HG03521 (cell line): ENCODE data around the gene THSD4.

ENCODE experiments used
- ATAC-seq: cut with Tn5 transposase; IDR thresholded peaks from one replicate; pipeline ENCODE4 v1.9.1; 2021; ENCODE audit warnings: mild to moderate bottlenecking, moderate library complexity; ENCODE audit not compliant: unreplicated experiment

The THSD4 gene

DNA sequence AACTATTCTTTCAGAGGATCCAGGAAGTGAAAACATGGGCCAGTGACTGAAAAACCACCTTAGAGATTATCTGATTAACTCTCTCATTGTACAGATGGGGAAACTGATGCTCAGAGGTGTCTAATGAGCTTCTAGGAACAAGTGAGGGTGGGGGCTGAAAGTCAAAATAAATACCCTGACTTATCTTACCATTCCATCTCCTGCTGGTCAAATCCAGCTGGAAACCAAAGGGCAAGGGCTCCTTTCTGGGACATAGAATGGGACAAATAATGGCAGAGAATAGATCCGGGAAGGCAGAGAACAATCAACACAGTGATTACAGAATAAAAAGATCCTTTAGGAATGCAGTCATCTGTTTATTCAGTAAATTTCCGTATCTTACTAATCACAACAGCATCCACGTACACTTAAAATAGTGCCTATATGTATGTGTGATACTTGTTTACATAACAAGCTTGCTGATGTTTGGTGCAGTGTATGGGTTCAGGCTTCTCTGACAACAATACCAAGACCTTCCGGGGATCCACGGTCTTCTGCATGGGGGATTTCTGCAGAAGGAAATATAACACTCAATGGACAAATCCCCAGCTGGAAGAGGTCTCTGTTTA is 173.2 kb downstream of the THSD4 start:
- no peak for ATAC-seq

DNA sequence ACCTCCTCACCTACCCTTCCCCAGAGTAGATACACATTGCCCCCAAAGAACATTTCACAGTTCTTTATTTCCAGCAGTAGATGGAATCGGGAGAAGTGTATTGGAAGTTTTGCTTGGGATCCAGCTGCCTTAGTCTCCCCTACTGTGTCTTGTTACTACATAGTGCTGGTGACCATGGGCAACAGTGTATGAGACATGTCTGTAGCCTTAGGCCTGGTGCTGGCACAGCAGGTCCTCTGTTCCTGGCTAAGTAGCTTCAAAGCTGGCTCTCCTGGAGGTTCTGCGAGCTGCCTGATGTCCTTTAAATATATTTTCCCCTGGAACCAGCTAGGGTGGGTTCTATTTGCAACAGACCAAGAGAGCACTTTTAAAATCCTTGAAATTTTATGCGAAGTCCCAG is 174.7 kb downstream of the THSD4 start:
- ATAC-seq: no peak

DNA sequence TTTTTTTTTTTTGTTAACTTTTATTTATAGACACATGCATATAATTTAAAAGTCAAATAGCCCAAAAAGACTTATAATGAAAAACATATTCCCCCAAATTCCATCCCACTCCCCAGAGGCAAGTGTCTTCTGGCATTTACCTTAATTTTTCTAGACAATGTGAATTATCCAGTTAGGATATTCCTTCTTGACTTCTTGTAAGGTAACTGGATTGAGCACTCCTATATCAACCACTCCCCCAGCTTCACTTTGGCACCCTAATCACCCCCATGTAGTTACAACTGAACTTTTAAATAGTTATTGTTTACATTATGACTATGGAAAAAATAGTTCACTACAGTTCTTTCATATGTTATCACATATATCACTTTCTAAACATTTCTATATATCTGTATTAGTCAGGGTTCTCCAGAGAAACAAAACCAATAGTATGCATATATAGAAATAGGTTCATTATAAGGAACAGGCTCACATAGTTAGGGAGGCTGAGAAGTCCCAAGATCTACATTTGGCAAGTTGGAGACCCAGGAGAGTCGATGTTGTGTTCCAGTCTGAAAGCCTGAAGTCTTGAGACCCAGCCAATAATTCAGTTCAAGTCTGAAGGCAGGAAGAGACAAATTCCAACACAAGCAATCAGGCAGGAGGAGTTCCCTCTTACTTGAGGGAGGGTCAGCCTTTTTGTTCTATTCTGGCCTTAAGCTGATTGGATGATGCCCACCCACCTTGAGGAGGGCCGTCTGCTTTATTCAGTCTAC is 175.8 kb downstream of the THSD4 start:
- no peak for ATAC-seq

DNA sequence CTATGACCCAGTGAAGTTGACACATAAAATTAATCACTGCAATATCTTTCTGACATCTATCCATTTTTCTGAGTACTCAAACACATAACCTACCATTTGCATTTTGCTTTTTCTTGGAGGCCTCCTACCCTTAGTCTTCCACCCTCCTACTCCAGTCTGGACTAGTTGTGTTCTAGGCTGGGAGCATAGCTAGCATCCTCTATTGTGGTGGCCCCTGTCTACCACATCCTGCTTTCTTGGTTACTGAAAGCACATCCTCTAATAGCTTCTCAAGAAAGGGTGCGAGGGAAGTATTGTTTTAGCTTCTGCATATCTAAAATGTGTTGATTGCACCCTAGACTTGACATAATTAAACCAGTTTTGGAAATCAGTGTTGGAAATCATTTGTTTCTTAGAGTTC is 176.5 kb downstream of the THSD4 start:
- no peak for ATAC-seq

DNA sequence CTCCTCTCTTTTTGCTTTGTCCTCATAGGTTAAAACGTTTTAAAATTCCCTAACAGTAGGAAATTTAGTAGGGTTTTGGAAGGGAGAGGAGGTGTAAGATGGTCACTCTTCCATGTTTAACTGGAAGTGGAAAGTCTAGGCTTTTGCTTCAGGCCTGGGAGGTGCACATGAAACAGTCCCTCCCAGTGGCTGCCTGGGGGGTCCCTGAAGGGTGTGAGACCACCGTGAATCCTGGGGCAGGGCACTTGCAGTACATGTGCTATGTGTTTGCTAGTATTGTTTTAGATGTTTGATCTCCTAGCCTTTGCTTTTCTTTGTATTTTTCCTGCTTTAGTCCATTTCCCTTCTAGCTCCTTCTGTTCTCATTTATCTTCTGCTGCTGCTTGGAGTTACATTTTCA is 178.5 kb downstream of the THSD4 start:
- ATAC-seq: no peak

DNA sequence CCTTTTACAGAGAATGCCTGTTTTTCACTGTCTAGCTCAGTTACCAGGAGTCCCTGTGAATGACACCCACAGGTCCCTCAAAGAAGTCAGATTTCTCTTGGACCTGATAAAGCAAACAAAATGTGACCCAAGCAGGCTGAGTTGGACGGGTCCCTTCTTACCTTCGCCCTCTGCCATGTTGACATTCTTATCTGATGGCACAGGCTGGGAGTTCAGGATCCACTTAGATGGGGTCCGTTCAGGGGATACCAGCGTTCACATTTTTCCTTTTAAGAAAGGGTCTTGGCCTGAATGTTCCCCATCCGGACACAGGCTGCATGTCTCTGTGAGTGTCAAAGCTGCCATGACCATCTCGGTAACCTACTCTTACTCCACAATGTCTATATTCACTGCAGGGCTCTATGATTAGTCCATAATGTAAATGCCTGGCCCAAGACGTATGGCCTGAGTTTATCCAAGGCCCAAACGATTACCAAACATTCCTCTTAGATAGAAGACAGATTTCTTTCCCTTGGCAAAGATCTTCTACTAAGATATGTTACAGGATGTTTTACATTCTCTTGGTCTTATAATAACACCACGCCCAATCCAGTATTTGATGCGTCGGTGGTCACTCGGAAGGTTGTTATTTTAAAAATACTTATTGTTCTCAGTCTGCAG is 179.1 kb downstream of the THSD4 start:
- ATAC-seq: no peak

DNA sequence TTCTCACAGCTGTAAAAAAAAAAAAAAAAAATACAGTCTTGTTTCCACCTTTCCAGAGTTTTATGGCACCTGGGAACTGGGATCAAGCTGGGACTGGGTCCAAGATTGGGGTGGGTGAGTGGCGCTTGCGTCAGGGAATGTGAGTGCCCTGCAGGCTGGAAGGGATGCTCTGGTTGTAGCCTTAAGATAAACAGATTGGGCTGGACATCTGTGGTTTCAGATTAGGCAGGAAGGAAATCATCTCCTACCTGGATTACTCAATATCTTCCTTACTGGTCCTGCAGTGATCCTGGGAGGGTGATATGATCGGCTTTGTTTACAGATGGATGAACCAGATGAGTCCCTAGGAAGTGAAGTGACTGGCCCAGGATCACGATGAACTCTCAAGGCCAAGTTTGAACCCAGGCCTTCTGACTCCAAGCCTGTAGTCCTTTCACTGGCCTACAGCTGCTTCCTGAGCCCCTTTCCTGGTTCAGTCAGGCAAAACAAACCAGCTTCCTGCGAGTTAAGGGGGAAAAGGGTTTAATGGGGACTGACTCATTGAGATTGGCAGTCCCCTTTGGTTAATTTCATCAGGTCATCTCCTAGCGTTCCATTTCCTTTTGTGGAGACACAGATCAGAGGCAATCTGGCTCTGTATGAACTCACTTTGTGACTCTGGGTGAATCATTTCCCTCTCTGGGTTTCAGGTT is 179.8 kb downstream of the THSD4 start:
- no peak for ATAC-seq

DNA sequence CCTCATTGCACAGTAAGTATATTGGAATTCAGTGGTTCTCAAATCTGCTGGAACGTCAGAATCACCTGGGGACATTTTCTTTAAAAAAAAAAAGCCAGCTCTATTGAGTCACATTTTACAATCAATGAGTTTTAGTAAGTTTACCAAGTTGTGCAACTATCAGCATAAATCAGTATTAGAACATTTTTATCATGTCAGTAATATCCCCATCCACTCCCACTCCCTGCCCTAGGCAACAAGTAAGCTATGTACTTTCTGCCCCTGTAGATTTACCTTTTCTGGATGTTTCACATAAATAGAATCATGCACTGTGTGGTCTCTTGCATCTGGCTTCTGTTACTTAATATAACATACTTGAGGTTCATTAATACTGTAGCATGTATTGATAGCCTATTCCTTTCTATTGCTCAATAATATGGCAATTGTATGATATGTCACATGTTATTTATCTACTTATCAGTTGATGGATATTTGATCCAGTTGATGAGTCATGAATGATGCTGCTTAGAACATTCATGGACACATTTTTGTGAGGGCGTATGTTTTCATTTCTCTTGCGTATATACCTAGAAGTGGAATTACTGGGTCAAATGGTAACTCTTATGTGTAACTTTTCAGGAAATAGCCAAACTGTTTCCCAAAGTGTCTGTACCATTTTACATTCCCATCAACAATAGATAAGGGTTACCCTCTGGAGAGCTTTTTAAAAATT is 180.5 kb downstream of the THSD4 start:
- no peak for ATAC-seq

DNA sequence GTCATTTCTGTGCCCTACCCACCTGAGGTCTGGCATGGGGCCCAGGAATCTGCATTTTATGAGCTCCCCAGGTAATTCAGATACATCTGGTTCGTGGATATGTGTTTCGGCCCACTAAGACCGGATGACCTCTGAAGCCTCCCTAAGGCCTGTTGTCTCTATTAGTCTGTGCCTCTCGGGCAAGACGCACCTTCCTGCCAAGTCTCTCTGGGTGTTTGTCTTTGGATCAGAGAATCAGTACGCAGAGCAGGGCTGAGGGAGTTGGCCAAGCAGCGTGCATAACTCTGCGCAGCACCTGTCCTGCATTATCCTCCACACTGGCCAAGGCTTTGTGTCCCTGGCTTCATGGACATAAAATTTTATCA is 181.0 kb downstream of the THSD4 start:
- ATAC-seq: no peak

DNA sequence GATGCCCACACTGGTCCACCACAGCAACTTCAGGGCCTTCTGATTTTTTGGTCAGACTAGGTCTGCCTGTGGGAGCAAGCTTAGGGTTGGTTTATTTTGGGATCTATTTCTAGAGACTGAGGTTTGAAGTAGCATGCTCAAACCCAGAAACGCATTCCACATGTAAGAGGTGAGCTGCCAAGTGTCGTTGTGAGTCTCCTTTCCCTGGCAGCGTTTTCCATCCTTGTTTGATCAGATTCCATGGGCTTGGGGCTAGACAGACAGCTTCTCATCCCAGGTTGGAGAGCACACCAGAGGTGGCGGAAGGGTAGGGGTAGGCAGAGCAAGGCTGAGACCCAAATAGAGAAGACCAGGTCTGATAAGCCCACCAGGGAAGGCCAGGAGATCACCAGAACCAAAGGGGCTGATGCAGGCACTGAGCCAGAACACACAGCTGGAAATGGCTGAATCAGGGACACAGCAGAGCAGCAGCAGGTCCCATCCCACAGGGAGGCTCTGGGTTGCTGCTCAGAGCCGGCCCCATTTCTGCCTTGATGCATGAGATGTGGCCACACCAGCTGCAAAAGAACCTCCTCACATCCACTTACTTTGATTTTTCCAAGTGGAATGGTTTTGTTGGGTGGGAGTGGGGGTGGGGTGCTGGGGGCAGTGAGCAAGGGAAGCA is 186.8 kb downstream of the THSD4 start:
- ATAC-seq: no peak

DNA sequence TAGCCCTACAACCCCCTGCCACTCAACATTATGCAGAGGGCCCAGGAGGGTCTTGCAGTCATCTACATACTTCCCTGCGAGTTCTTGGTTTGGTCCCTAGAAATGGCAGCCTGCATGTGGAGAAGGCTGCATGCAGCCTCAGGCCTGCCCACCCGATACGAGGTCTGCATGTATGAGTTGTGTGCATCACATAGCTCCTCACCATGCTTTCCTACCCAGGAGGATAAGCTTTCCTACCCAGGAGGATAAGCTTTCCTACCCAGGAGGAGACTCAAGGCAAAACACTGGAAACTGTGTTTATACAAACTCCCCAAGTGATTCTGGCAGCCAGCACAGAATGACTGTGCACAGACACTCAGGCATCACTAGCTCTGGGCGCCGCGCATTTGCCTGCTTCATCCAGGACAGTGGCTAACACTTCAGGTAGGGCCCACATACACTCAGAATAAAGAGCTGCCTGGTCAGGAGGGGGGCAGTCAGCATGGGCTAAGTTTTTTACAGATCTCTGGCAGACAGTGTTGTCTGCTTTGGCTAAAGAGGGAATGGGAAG is 187.7 kb downstream of the THSD4 start:
- ATAC-seq: no peak

DNA sequence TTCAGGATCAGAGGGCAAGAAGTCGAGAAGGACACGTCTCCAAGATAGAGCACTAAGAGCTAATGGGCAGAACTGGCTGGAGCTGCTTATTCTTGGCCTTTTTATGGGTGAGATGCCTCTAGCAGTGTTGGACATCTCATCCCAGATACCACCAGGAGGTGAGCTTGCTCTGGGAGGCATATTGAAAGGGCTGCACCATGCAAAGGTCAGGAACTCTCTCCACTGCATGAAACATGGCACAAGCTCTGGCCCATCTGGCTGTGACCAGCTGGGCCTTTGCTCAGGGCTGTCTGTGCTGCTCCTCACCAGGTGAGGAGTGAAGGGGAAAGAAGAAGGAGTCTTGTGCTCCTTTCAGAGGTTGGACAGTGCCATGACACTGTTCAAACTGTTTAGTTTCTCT is 188.7 kb downstream of the THSD4 start:
- ATAC-seq: no peak

DNA sequence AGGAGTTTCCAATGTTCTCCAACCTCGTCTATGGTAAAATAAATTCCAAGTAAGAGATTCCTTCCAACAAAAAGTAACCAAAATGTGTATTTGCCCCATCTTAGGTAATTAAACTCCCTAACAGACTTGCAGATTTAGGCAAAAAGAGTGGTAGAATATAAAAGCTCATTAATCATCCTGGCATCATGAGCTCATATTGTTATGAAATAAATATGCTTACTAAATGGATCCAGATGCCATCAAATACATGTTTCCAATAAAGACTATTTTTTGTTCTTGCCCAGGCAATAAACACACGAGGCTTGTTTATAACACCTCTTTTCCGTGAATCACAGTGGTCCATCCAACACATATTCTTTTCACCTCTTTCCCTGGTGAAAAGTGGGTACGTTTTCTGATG is 189.4 kb downstream of the THSD4 start:
- ATAC-seq: no peak

DNA sequence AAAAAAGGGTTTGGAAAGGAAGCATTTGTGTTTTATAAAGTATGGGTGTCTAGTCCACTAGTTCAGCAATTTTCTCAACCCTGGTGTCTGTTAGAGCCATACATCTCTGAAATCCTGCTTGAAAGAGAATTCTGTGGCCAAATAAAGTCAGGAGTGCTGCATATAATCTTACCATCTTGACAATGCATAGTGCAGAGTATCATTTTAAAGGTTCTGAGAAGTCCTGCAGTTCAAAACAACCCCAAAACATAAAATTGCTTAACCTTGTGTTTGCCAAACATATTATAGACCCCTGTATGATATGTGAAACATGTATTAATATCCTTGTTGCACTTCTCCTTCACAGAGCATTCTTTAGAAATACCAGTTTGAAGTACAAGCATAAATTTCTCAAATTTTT is 191.3 kb downstream of the THSD4 start:
- ATAC-seq: no peak

DNA sequence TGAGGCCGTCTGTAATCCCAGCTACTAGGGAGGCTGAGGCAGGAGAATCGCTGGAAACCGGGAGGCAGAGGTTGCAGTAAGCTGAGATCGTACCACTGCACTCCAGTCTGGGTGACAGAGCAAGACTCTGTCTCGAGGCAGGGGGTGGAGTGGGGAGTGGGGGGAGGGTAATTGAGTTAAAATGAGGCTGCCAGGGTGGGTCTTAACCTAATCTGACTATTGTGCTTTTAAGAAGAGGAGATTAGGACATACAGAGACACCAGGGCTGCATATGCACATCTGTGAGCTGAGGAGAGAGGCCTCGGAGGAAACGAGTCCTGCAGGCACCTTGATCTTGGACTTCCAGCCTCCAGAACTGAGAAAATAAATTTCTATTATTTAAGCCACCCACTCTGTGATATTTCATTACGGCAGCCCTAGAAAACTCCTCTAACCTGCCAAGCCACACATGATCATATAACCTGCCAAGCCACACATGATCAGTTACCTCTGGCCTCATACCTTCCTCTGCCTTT is 197.0 kb downstream of the THSD4 start:
- no peak for ATAC-seq

DNA sequence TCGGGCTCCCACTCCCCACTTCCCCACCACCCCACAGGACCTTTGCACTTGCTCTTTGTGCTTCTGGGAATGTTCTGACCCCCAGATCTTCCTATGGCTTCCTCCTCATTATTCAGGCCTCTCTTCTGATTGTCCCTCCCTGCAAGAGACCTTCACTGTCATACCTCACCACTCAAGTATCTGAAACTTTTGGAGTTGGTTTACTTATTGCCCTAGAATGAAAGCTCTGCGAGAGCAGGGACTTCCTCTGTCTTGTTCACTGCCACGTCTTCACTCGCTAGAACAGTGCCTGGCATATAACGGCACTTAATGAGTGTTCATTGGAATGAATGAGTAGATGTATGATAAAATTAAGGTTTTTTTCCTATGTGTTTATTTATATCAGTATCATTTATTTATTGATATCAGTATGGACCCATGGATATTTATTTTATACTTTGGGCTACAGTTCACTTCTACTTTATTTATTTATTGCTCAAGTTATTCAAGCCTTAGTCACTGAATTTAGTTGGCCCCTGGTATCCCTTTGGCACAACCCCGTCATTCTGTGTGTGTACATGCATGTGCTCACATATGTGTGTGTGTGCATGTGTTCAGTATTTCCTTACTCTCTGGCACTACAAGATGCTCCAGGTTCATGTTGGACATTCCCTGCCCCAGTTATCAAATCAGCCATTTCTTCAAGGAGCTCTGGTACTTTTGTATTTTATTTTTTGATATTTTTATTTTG is 197.6 kb downstream of the THSD4 start:
- no peak for ATAC-seq

DNA sequence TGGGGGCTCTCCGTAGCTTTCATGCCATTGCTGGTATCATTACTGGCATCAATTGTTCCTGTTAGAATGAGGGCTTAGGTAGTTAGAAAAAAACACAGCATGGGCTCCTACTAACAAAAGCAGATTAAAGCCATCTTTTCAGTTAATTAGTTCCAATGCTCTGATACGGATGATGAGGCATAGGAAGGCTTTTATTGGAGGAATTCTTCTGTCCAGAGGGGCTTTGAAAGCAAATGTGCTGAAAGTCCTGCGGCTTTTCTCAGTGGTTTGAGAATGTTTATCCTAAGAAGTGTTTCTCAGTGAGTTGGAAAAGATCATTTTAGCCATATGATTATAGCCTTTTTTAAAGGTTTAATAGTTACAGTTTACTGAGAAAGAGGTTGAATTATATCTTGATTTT is 198.5 kb downstream of the THSD4 start:
- no peak for ATAC-seq

DNA sequence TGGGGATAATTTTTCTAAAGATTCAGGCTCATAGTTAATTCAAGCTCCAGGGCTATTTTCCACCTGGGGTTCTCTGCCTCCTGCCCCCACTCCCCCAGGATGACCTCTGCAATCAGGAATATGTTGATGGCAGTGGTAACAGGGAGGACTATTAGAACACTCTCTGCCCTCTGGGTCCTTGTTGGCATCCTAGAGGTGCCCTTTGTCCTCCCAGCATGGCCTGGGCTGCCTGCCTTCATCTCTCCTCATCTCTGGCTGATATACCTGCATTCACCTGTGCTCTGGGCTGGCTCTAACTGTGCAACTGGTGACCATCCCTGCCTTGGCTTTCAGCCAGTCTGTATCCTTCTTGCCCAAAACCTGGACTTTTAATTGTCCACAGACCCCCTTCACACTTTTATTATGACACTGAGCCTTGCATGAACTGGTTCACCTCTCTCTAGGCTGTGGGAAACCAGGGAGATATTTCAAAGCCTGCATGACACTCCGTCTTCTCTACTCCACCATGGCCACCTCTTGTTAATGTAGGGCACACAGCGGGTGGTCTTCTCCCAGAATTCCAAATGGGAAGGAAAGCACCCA is 199.8 kb downstream of the THSD4 start:
- ATAC-seq: no peak

DNA sequence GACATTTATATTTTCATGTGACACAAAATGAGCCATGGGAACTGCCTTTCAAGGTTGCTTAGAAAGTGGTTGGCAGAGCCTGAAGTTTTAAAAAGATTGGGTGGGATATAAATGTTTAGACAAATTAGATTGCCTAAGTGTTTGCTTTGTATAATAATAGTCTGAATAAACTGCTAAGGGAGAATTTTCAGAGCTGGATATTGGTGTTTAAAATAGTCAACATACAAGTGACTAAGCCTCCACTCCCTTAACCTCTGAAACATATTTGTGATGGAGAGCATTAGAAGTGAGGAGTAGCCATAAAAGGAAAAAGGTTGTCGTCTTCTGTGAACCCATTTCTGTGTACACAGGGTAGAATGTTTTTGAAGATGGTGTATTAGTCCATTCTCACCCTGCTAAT is 201.6 kb downstream of the THSD4 start:
- no peak for ATAC-seq
